Fibroblast of pulmonary artery (primary cell): ENCODE measurements around the gene PTPRM.

Experiments
- DNase-seq: peaks from one replicate; pipeline ENCODE4 v3.0.0-alpha.2; 2010; ENCODE audit warnings: low read depth
- H3K4me3 ChIP-seq: replicated peaks from 2 replicates; pipeline ENCODE4 v1.5.1; 2011; ENCODE audit warnings: low read depth, mild to moderate bottlenecking, control low read depth, low read length, moderate library complexity
- TF ChIP-seq, protein P1 (sequence below): IDR thresholded peaks from 2 replicates; pipeline ENCODE4 v1.5.1; 2011; ENCODE audit warnings: mild to moderate bottlenecking, control low read depth, low read length, inconsistent platforms; ENCODE audit errors: missing control alignments

Gene PTPRM

DNA sequence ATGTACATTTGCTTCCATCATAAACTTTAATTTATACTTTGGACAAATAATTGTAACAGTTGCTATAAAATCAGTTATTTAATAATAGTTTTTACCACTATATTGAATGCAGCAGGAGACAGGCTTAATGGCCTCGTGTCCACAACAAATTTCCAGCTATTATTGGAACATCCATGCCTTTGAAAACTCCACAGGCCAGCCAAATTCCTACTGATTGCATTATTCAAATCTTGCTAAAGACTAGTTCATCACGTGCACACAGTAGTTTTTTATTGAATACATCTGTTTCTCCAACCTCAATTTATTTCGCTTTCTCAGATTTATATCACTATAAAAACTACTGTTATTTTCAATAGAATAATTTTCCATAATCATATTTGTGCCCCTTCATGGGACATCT is 18.4 kb upstream of the PTPRM start:
- no peak for DNase-seq
- TF ChIP-seq, protein P1, sequence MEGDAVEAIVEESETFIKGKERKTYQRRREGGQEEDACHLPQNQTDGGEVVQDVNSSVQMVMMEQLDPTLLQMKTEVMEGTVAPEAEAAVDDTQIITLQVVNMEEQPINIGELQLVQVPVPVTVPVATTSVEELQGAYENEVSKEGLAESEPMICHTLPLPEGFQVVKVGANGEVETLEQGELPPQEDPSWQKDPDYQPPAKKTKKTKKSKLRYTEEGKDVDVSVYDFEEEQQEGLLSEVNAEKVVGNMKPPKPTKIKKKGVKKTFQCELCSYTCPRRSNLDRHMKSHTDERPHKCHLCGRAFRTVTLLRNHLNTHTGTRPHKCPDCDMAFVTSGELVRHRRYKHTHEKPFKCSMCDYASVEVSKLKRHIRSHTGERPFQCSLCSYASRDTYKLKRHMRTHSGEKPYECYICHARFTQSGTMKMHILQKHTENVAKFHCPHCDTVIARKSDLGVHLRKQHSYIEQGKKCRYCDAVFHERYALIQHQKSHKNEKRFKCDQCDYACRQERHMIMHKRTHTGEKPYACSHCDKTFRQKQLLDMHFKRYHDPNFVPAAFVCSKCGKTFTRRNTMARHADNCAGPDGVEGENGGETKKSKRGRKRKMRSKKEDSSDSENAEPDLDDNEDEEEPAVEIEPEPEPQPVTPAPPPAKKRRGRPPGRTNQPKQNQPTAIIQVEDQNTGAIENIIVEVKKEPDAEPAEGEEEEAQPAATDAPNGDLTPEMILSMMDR, result no peak
- no peak overlapping the region for H3K4me3 ChIP-seq

DNA sequence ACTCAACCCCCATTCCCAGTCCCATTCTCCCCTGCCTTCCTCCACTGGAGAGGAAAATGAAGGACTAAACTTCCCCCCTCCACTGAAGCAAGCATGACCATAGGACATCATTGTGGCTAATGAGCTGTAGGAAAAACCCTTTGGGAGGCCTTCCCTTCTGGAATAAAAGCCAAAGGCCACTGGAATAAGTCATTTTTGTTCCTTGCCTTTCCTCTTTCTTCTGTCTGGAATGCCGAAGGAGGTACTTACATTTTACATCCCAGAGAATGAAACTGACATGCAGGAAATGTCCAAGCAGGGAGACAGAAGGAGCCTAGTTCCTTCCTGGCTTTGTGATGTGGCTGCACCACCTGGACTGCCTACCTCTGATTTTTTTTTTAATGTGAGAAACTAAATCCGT is 9.1 kb upstream of the PTPRM start:
- TF ChIP-seq, protein P1, result no peak
- H3K4me3 ChIP-seq, result no peak overlapping the region
- DNase-seq, result no peak

DNA sequence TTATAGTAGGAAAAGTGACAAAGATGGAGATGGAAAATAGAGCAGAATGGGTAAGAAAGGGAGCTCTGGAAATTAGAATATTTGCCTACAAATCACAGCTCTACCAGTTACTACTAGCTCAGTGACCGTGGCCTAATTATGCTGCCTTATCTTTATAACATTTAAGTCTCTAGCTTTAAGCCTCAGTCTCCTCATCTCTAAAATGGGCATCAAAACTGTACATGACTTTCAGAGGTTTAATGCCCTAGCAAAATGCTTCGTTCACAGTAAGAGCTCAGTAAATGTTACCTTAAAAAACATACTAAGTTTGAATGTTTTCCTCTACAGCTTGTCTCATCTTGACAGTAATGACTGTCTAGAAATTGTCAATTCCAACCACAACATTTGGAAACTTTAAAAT is 8.3 kb upstream of the PTPRM start:
- H3K4me3 ChIP-seq, result no peak overlapping the region
- no peak for DNase-seq
- TF ChIP-seq, protein P1, result no peak

DNA sequence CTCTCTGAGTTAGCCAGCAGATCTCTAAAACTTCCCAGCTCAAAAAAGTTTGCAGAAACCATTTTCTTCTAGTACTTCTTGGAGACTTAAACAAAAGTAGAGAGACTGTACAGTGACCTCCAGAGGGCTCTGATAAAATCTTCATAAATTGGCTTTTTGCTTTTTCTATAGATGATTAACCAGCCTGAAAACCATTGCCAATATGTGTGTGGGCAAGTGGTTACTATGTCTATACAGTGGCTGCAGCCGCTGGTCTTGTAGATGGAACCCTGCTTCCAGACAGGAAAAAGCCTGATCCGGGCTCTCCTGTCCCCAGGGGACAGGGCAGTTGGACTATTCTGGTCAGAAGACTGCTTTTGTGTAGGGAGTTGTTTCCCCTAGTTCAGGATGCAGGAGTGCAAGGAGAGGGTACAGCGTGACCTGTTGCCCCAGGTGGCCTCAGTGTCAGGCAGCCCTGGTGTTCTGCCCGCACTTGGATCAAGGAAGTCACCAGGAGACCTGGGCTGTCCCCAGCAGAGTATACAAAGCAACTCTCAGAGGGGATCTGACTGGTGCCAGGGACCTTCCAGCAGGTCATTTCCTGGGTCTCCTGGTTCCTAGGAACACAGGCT is 7.3 kb upstream of the PTPRM start:
- TF ChIP-seq, protein P1, result no peak
- H3K4me3 ChIP-seq, result no peak overlapping the region

DNA sequence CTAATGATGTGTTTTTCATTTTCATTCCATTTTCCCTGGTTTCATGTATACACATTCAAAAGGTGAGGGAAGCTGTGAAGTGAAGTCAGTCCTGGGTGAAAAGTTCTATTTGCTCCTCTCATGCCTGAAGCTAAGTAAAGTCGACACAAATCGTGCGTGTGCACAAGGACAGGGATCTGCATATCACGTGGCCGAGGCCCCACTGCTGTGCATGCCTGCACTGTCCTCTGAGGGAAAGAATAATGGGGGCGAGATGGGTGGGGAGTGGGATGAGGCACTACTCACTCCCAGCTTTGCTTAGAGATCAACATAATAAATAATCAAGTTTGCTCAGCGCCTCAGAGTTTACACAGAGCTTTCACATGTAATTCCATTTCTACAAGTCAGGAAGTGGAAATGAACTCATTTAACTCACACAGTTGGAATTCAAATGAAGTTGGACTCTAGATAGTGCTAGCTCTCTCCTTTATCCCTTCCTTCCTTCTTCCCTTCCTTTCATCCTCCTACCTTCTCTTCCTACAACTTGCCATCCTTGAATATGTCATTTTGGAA is 5.1 kb upstream of the PTPRM start:
- DNase-seq, result no peak
- TF ChIP-seq, protein P1, result no peak

More for the DNA sequence above, 7.3 kb upstream of the PTPRM start:
- DNase-seq, result no peak

DNA sequence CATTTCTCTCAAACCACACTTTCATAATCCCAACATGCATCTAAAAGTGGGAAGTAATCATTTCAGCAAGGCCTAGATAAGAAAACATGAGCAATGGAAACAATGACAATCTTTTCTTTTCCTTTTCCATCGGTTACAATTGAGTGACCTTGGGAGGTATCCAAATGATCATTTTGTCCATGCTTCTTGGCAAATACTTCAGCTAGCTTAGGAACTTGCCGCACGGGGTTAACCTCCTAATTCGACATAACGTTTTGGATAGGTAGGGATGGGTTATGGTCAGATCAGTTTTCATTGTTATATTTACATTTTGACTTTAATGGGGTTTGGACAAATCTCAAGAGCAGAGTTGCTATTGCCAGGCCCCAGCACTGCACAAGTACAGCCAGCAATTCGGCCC is 4.6 kb upstream of the PTPRM start:
- no peak overlapping the region for H3K4me3 ChIP-seq
- TF ChIP-seq, protein P1, result no peak
- DNase-seq, result no peak

More for the DNA sequence above, 5.1 kb upstream of the PTPRM start:
- H3K4me3 ChIP-seq, result no peak overlapping the region

DNA sequence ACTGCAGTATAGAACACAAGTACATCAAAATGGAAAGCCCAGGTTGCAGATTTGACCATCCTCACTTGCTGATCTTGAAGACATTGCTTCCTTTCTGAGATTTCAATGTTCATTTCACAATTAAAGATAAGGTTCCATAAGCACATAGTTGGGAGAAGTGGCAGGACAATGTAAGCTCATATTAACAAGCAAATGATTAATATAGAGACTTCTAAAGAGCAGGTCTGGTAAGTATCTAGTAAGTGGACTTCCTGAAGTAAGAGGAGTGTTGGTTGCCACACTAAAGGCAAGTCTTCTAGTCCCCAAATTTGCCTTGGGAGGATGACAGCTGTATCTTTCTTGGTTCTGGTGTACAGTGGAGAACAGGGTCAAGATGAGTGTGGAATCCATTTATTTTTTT is 1.4 kb upstream of the PTPRM start:
- TF ChIP-seq, protein P1, result no peak
- H3K4me3 ChIP-seq, result peak overlapping the region; percentile 65
- no peak for DNase-seq
